Epithelial cell of esophagus (primary cell): ENCODE measurements around the gene MAML3.

Source experiments
- DNase-seq: peaks from one replicate; pipeline ENCODE4 v3.0.0; 2010; ENCODE audit warnings: low read depth
- H3K4me3 ChIP-seq: 2 replicates; pipeline ENCODE4 v1.5.1; 2011; ENCODE audit warnings: mild to moderate bottlenecking, low read length, control low read depth
- CTCF ChIP-seq: IDR thresholded peaks from 2 replicates; pipeline ENCODE4 v1.5.1; 2011; ENCODE audit warnings: low read depth, mild to moderate bottlenecking, low read length, control low read depth, inconsistent platforms; ENCODE audit not compliant: insufficient read depth; ENCODE audit errors: missing control alignments

The MAML3 gene

GRCh38 chr4:139817657-139818452 lies 336.1 kb downstream of the MAML3 start:
- H3K4me3 ChIP-seq: no peak overlapping the region
- peak; percentile 69 for DNase-seq
- TF ChIP-seq CTCF: no peak

- no peak for DNase-seq
- no peak overlapping the region for H3K4me3 ChIP-seq
- no peak for TF ChIP-seq CTCF
These were observed 337.1 kb downstream of the MAML3 start for GRCh38 chr4:139816856-139817255.

GRCh38 chr4:139815778-139816601 lies 338.0 kb downstream of the MAML3 start:
- DNase-seq: peak; percentile 70
- no peak overlapping the region for H3K4me3 ChIP-seq
- TF ChIP-seq CTCF: no peak

- TF ChIP-seq CTCF: no peak
- no peak overlapping the region for H3K4me3 ChIP-seq
- peak; percentile 80 for DNase-seq
These were observed 339.5 kb downstream of the MAML3 start for GRCh38 chr4:139814323-139815015.

DNA sequence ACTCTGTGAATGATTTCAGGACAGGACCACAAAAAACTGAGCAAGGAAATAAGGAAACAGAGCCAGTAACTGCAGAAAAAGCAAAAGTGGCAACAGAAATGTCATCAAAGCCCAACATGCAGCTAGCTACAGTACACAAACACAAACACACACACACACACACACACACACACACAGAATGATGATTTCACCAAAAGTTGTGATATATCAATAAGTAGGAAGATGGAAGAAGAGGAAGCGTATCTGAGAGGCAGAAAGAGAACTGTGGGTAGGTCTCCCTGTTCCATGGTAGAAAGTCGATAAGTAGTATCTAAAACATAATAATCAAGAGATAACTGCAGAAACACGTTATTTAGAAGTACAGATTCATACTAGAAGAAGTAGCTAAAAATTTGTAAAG lies 340.1 kb downstream of the MAML3 start:
- no peak overlapping the region for H3K4me3 ChIP-seq
- no peak for TF ChIP-seq CTCF
- DNase-seq: no peak

- TF ChIP-seq CTCF: no peak
- no peak overlapping the region for H3K4me3 ChIP-seq
- DNase-seq: no peak
These were observed 343.3 kb downstream of the MAML3 start for GRCh38 chr4:139810710-139811109.
